Hematopoietic multipotent progenitor cell (in vitro differentiated cells): Measurements from ENCODE around the gene LRRC27. TPM values are rescaled to one million over a fixed set of nuclear protein-coding genes. Genes with fewer than 3 reads are reported as not detected.

Experiments
- DNase-seq, 3 donors: peaks; one replicate each; pipeline ENCODE4 v3.0.0-alpha.2; 2011 to 2015; ENCODE audit warnings: low read depth in 2 of 3, low spot score in 2 of 3
- total RNA-seq: library from RNA; depleted of rRNA; stranded (reverse); fragments of >200 nt; gene quantifications from one replicate; pipeline ENCODE4 v1.2.3, GENCODE V29; 2012

Gene LRRC27
- total RNA-seq, 1 donor: 8.1 TPM

- DNase-seq: peak; percentile 67 to 83 (median 80)
Observed at GRCh38 chr10:132387764-132388210, 55.8 kb downstream of the LRRC27 start.

- DNase-seq: no peak
Observed at GRCh38 chr10:132388891-132389432, 57.0 kb downstream of the LRRC27 start.

- DNase-seq: no peak
Observed at GRCh38 chr10:132389433-132390169, 57.6 kb downstream of the LRRC27 start.

GRCh38 chr10:132390170-132390920 is 58.4 kb downstream of the LRRC27 start:
- no peak for DNase-seq

- DNase-seq: no peak
Observed at GRCh38 chr10:132390921-132391675, 59.1 kb downstream of the LRRC27 start.

GRCh38 chr10:132391676-132392020 is 59.7 kb downstream of the LRRC27 start:
- DNase-seq: no peak

- DNase-seq: no peak
Observed at GRCh38 chr10:132392184-132392800, 60.3 kb downstream of the LRRC27 start.

- no peak for DNase-seq
Observed at GRCh38 chr10:132392811-132393694, 61.1 kb downstream of the LRRC27 start.

GRCh38 chr10:132393695-132394181 is 61.7 kb downstream of the LRRC27 start:
- no peak for DNase-seq

GRCh38 chr10:132394201-132394811 is 62.3 kb downstream of the LRRC27 start:
- no peak for DNase-seq

- no peak for DNase-seq
Observed at GRCh38 chr10:132394936-132395703, 63.1 kb downstream of the LRRC27 start.

GRCh38 chr10:132395704-132396493 is 63.9 kb downstream of the LRRC27 start:
- DNase-seq: peak in 2 of 3 donors; percentile 21 to 53

- peak; percentile 49 to 77 (median 77) for DNase-seq
Observed at GRCh38 chr10:132396494-132397035, 64.6 kb downstream of the LRRC27 start.

- peak in 2 of 3 donors; percentile 32 to 44 for DNase-seq
Observed at GRCh38 chr10:132397036-132397541, 65.1 kb downstream of the LRRC27 start, which contains the start of gene PWWP2B. PWWP2B (plus strand) TSS chr10:132397200; CDS start chr10:132397227, 27 bp downstream.

GRCh38 chr10:132397671-132398565 is 65.9 kb downstream of the LRRC27 start:
- DNase-seq: peak in 1 of 3 donors; percentile 62

GRCh38 chr10:132398566-132398991 is 66.6 kb downstream of the LRRC27 start:
- no peak for DNase-seq
